ENCODE measurements around the gene CACNA2D3. TPM values are rescaled to one million over a fixed set of nuclear protein-coding genes. Genes with fewer than 3 reads are reported as not detected.

Gene CACNA2D3
- total RNA-seq, 4 donors from 2014 or later: 0.30 to 9.6 (median 3.9) TPM

GRCh38 chr3:54960082-54960481, 837.7 kb downstream of the CACNA2D3 start:
- 84 to 97% methylated on average over 1 of the region's 1 CpG for WGBS, 2 donors
- no peak overlapping the region for H3K4me3 ChIP-seq

GRCh38 chr3:54960701-54961100, 838.3 kb downstream of the CACNA2D3 start:
- no peak for TF ChIP-seq POLR2A (IDR thresholded peaks at IDR 0.05)
- no peak for TF ChIP-seq EP300 (IDR thresholded peaks at IDR 0.05)
- TF ChIP-seq, protein P1, sequence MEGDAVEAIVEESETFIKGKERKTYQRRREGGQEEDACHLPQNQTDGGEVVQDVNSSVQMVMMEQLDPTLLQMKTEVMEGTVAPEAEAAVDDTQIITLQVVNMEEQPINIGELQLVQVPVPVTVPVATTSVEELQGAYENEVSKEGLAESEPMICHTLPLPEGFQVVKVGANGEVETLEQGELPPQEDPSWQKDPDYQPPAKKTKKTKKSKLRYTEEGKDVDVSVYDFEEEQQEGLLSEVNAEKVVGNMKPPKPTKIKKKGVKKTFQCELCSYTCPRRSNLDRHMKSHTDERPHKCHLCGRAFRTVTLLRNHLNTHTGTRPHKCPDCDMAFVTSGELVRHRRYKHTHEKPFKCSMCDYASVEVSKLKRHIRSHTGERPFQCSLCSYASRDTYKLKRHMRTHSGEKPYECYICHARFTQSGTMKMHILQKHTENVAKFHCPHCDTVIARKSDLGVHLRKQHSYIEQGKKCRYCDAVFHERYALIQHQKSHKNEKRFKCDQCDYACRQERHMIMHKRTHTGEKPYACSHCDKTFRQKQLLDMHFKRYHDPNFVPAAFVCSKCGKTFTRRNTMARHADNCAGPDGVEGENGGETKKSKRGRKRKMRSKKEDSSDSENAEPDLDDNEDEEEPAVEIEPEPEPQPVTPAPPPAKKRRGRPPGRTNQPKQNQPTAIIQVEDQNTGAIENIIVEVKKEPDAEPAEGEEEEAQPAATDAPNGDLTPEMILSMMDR (IDR thresholded peaks at IDR 0.05): no peak
- no peaks in the 10 kb centered on the region for H3K27me3 ChIP-seq
- no peaks in the 10 kb centered on the region for H3K36me3 ChIP-seq
- no peak for DNase-seq (ENCODE audit: low spot score in 2 of 2)
- H3K9me3 ChIP-seq: no peaks in the 10 kb centered on the region
- WGBS, 2 donors: 54 to 55% methylated on average over 4 of the region's 4 CpGs
- no peak overlapping the region for H3K4me3 ChIP-seq
- H3K27ac ChIP-seq: no peak overlapping the region
- no peaks in the 10 kb centered on the region for H3K4me1 ChIP-seq

More at GRCh38 chr3:54960082-54960481, 837.7 kb downstream of the CACNA2D3 start:
- H3K27me3 ChIP-seq: no peaks in the 10 kb centered on the region
- no peaks in the 10 kb centered on the region for H3K36me3 ChIP-seq
- TF ChIP-seq EP300 (IDR thresholded peaks at IDR 0.05) (no peak), POLR2A (IDR thresholded peaks at IDR 0.05) (no peak)
- TF ChIP-seq, protein P1 (IDR thresholded peaks at IDR 0.05): no peak
- no peaks in the 10 kb centered on the region for H3K4me1 ChIP-seq
- no peaks in the 10 kb centered on the region for H3K9me3 ChIP-seq
- no peak overlapping the region for H3K27ac ChIP-seq
- no peak for DNase-seq (ENCODE audit: low spot score in 2 of 2)

GRCh38 chr3:54962200-54962599, 839.8 kb downstream of the CACNA2D3 start:
- TF ChIP-seq, protein P1 (IDR thresholded peaks at IDR 0.05): no peak
- no peak for TF ChIP-seq EP300 (IDR thresholded peaks at IDR 0.05)
- TF ChIP-seq POLR2A (IDR thresholded peaks at IDR 0.05): no peak
- Histone ChIP-seq H3K27me3 (no peaks in the 10 kb centered on the region), H3K4me1 (no peaks in the 10 kb centered on the region), H3K27ac (no peak overlapping the region), H3K4me3 (no peak overlapping the region), H3K9me3 (no peaks in the 10 kb centered on the region), H3K36me3 (no peaks in the 10 kb centered on the region)
- no peak for DNase-seq (ENCODE audit: low spot score in 2 of 2)
- WGBS, 2 donors: 91% methylated on average over 2 of the region's 2 CpGs

- TF ChIP-seq EP300 (IDR thresholded peaks at IDR 0.05): no peak
- TF ChIP-seq POLR2A (IDR thresholded peaks at IDR 0.05): no peak
- TF ChIP-seq, protein P1 (IDR thresholded peaks at IDR 0.05): no peak
- 82 to 88% methylated on average over 4 of the region's 4 CpGs for WGBS, 2 donors
- Histone ChIP-seq H3K27me3 (no peaks in the 10 kb centered on the region), H3K4me1 (no peaks in the 10 kb centered on the region), H3K9me3 (no peaks in the 10 kb centered on the region), H3K4me3 (no peak overlapping the region), H3K36me3 (no peaks in the 10 kb centered on the region), H3K27ac (no peak overlapping the region)
- no peak for DNase-seq (ENCODE audit: low spot score in 2 of 2)
Measured at GRCh38 chr3:54963641-54964040, 841.3 kb downstream of the CACNA2D3 start.

DNA sequence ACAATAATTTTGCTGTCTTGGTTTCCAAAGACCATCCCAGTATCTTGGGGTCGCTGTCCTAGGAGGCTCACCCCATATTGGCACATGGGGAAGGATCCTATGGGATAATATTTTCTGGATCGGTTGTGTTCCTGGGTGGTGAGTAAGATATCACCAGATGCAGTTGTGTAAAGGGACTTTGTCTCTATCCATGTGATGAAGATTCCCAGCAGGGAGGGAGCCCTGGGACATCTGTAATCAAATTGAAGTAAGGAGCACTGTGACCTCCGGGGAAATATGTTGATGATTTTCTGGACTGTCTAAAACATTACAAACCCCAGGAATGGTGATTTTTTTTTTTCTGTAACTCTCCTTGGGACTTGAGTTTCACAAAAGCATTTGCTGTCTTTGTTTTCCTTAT, 841.7 kb downstream of the CACNA2D3 start:
- no peak for TF ChIP-seq POLR2A (IDR thresholded peaks at IDR 0.05)
- TF ChIP-seq, protein P1 (IDR thresholded peaks at IDR 0.05): no peak
- no peak for TF ChIP-seq EP300 (IDR thresholded peaks at IDR 0.05)

More for the DNA sequence above, 841.7 kb downstream of the CACNA2D3 start:
- no peak overlapping the region for H3K27ac ChIP-seq
- no peaks in the 10 kb centered on the region for H3K4me1 ChIP-seq
- H3K27me3 ChIP-seq: no peaks in the 10 kb centered on the region
- no peak for DNase-seq (ENCODE audit: low spot score in 2 of 2)
- H3K9me3 ChIP-seq: no peaks in the 10 kb centered on the region
- no peak overlapping the region for H3K4me3 ChIP-seq
- no peaks in the 10 kb centered on the region for H3K36me3 ChIP-seq
- 85 to 87% methylated on average over 3 of the region's 3 CpGs for WGBS, 2 donors

Data from tibial nerve (tissue), 4 donors.